ENCODE data around the gene MYEOV.

The MYEOV gene

GRCh38 chr11:69267395-69267805 is 26.6 kb upstream of the MYEOV start:
- no peak for DNase-seq

DNA sequence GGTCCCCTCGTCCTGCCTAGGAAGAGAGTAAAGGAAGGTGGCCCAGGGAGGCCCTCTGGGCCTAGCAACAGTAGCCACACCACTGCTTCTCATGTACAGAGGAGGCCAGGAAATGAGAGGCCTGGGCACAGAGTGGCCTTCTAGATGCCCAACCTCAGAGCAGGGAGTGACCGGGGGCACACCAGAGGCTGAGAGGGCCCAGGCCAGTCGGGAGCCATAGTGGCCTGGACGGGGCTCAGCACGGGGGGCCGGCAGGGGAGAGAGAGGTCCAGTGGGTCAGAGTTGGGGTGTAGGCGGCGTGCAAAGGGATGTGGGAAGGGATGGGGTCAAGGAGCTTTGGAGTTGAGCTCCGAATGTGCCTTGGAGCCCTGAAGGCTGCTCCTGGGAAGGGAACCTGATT is 25.0 kb upstream of the MYEOV start:
- no peak for DNase-seq

GRCh38 chr11:69269388-69269787 is 24.6 kb upstream of the MYEOV start:
- DNase-seq = no peak

- DNase-seq = no peak
Measured at GRCh38 chr11:69269926-69270697, 23.8 kb upstream of the MYEOV start.

GRCh38 chr11:69270941-69271340 is 23.0 kb upstream of the MYEOV start:
- no peak for DNase-seq

DNA sequence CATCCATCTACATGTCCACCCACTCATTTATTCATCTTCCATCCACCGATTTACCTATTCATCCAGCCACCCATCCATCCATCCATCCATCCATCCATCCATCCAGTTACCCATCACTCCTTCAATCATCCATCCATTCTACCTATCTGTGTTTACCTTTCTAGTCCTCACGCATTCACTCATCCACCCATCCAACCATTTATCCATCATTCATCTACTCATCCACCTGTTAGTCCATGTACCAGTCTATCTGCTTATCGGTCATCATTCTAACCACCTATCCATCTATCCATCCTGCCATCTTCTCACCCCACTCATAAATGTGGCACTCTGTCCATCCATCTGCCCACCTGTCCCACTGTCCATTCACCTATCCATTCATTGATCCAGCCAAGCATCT is 21.9 kb upstream of the MYEOV start:
- no peak for DNase-seq

- DNase-seq = no peak
Measured at GRCh38 chr11:69272831-69273485, 21.0 kb upstream of the MYEOV start.

DNA sequence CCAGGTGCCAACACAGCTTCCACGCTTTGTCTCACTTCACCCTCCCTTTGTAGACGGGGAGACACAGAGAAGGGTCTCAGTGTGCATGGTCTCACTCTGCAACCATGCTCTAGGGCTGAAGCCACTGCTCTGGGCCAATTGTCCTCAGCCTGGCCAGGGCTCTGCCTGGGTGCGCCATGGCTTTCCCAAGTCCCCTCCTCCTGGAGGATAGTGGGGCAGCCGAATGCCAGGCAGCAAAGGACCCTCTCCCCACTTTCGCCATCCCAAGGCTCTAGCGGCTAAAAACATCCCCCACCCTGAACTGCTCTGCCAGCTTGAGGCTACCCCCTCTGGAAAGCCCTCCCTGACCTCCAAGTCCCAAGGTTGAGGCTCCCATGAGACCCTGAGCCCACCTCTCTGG is 20.4 kb upstream of the MYEOV start:
- DNase-seq = no peak

- no peak for DNase-seq
Measured at GRCh38 chr11:69274531-69275016, 19.4 kb upstream of the MYEOV start.

GRCh38 chr11:69275178-69275577 is 18.8 kb upstream of the MYEOV start:
- DNase-seq = no peak

DNA sequence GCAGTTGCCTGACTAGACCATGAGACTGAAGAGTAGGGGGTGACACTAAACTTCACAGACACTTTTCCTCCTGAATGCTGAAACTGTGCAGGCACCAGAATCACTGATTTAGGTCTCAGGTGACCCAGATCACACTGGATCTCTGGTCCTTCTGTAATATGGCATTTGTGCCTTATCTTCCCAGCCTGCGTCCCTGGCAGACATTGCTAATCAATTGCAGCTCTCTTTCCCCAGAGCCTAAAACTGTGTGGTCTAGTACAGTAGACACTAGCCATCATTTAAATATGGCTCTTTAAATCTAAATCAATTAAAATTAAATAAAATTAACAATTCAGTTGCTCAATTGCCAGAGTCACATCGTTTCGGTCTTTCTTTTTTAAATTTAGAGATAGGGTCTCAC is 17.8 kb upstream of the MYEOV start:
- DNase-seq = no peak

DNA sequence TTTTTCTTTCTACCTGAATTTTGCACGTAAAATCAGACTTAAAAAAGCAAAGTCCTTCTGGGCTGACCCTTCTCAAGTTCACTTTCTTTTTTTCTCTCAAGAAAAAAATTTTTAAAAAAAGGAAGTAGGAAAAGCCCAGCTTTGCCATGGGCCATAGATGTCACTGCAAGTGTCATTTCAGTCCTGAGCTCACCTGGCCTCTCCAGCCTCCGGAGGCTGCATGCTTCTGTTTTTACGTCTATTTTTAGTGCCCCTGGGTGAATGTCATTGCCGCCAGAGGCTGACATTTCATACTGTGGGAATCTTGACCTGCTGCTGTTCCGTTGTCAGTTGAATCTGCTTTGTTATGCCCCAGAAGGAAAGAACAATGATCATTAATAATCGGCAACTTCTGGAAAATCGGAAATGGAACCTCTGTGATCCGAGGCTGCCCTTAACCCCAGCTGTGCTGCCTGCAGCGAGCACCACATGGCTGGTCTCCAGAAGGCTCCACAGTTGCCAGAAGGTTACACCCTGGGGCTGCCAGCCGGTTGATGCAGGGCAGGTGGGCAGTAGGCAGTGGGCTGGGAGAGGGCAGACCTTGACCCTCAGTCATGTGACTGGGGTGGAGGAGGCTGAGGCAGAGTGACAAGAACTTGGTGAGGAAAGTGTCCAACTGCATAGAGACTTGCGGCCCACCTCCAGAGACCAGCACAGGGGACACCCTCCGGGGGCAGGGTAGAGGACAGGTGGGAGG is 16.7 kb upstream of the MYEOV start:
- DNase-seq = no peak

- no peak for DNase-seq
Measured at GRCh38 chr11:69278091-69278867, 15.7 kb upstream of the MYEOV start.

DNA sequence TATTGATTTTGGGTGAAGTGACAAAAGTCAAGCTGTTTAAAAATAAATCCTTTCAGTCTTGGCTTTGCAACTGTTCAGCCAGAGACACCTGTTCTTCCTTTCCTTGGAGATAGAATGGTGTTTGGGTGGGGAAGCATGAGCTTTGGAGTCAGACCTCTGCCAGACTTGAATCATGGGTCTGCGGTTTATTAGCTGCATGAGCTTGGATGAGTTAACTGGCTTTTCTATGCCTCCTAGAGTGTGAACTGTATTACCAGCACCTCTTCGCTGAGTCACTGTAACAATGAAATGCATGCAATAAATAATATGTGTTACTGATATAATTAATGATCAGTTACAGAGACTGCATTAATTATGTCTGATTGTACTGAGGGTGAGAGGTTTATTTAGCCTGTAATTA is 13.5 kb upstream of the MYEOV start:
- DNase-seq = no peak

- DNase-seq = no peak
Measured at GRCh38 chr11:69280994-69281393, 13.0 kb upstream of the MYEOV start.

DNA sequence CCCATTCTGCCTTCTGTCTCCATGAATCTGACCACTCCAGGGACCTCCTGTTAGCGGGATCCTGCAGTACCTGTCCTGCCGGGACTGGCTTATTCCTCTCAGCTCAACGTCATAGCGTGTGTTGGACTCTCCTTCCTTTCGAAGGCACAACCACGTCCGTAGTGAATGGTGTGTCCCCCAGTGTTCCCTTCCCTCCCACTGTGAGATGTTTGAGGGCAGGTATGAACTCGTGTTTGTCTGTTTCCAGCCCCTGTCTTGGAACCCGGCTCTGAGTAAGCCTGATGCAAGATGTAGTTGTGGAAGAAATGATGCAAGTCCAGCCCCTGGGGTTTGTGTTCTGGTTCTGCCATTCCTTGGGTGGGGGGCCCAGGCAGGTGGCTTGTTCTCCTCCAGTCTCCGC is 10.5 kb upstream of the MYEOV start:
- DNase-seq = no peak

DNA sequence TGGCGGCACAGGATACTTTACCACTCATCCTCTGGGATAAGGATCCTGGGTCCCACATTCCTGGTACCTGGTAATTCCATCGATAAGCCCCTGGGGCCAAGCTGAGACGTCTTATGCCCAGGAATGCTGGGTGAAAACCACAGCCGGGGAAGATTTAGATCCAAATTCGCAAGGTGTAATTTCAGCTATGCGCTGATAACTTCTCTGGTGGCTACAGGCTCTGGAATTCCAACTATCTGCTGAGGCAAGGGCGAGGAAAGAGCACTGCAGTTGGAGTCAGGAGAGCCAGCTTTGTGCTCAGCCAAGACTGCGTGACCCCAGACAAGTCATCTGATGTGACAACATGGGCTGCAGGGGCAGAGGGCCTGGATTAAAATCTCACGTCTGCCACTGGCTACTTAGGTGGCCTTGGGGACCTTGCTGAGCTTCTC is 9.9 kb upstream of the MYEOV start:
- no peak for DNase-seq

- no peak for DNase-seq
Measured at GRCh38 chr11:69285091-69285490, 8.9 kb upstream of the MYEOV start.

DNA sequence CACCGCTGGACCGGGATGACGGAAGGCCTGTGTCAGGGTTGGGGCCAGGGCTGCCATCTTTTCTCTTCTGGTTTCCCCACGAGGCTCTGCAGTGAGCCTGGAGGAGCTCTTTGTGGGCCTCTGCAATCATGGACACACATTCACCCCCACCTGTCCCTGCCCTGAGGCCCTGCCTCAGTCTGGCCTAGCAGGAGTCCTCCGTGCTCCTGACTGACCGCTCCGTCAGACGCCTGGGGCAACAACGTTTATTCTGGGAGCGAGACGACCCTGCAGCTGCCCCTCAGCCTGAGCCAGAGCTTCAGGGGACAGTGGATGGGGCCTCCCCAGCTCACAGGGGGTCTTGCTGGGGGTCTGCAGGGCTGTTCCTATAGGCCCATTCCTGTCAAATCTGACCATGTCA is 8.2 kb upstream of the MYEOV start:
- no peak for DNase-seq

DNA sequence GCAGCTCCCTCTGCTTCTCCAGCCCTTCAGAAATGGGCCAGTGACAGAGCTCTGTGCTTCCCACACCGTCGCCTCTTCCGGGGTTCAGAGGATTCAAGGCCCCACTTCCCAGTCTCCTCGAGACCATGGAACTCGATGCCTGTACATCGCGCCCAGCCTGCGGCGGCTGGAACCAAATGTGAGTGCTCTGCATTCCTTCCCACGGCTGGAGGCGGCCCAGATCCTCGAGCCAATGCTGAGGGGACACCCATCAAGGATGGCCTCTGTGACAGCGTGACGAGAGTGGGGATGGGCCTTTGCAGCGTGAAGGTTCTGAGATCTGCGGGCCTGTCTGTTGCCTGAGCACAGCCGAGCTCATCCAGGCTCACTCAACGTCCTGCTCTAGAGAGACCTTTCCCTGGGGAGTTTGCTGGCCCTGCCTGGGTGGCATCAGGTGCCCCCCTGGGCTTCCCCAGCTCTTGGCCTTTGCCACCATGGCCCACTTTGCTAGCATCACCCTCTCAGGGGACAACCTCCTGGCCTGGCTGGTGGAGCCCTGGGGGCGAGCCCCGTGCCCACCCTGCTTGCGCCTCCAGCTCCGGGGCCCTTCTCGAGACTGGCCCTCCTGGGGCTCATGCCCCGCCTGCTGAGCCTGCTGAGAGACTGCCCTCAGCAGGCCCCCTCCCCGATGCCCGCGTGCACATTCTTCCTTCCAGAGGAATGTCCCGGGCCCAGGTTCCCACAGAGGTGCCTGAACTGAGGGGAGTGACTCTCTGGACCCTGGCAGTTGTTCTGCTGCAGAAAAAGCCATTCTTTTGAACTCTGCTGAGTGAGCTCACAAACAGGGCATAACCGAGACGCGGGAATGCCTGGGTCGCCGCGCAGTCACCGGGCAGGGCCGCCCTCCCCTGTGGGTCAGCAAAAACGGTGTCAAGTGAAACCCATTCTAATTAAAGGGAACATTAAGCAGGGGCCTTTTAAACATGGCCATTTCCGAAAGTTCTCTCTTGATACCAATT is 7.3 kb upstream of the MYEOV start:
- DNase-seq = no peak

GRCh38 chr11:69287968-69288882 is 5.7 kb upstream of the MYEOV start:
- DNase-seq = no peak
